SU-DHL-6 (cell line): ENCODE data around the gene LRRK2.

ENCODE experiments used
- H2AFZ ChIP-seq: fragments of 200-600 bp; sonication (generic); 2 replicates; pipeline ENCODE4 v1.6.1; 2014; ENCODE audit warnings: low read depth, mild to moderate bottlenecking, moderate library complexity, mixed read lengths, antibody characterized with exemption, low read length; ENCODE audit not compliant: severe bottlenecking
- H3F3A ChIP-seq: fragments of 200-600 bp; shearing (Covaris generic); 2 replicates; pipeline ENCODE4 v1.6.0; 2016; ENCODE audit warnings: antibody characterized with exemption, mild to moderate bottlenecking; ENCODE audit not compliant: insufficient read depth
- H3K27ac ChIP-seq: fragments of 200-600 bp; sonication (generic); 2 replicates; pipeline ENCODE4 v1.5.1; 2016; ENCODE audit warnings: low read depth, mild to moderate bottlenecking, low read length, moderate library complexity, mixed read lengths
- H3K27me3 ChIP-seq: fragments of 200-600 bp; sonication (generic), shearing (Covaris generic); 2 replicates; pipeline ENCODE4 v1.6.0; 2014; ENCODE audit warnings: mild to moderate bottlenecking, low read length
- H3K36me3 ChIP-seq: fragments of 200-600 bp; sonication (generic); 2 replicates; pipeline ENCODE4 v1.6.1; 2014; ENCODE audit warnings: mild to moderate bottlenecking, low read length, mixed read lengths
- H3K4me2 ChIP-seq: fragments of 300-600, 200-600 bp; shearing (Covaris generic), sonication (generic); 2 replicates; pipeline ENCODE4 v1.6.0; 2014; ENCODE audit warnings: low read length, low read depth, mild to moderate bottlenecking; ENCODE audit not compliant: poor library complexity, severe bottlenecking
- H3K4me3 ChIP-seq: fragments of 200-600 bp; sonication (generic); 2 replicates; pipeline ENCODE4 v1.5.1; 2014; ENCODE audit warnings: antibody characterized with exemption, low read length, mild to moderate bottlenecking, mixed read lengths; ENCODE audit not compliant: insufficient read depth, poor library complexity, severe bottlenecking
- H3K79me2 ChIP-seq: fragments of 200-600 bp; sonication (generic); 2 replicates; pipeline ENCODE4 v1.6.1; 2014; ENCODE audit warnings: mild to moderate bottlenecking, low read length, moderate library complexity; ENCODE audit not compliant: insufficient read depth
- H3K9ac ChIP-seq: fragments of 200-600 bp; sonication (generic); 2 replicates; pipeline ENCODE4 v1.7.0; 2014; ENCODE audit warnings: mild to moderate bottlenecking, low read length
- H3K9me2 ChIP-seq: fragments of 200-600 bp; sonication (generic); replicated peaks from 2 replicates; pipeline ENCODE4 v1.6.1; 2014; ENCODE audit warnings: low read length; ENCODE audit not compliant: insufficient read depth
- H3K9me3 ChIP-seq: fragments of 200-600 bp; sonication (generic); 2 replicates; pipeline ENCODE4 v1.6.1; 2014; ENCODE audit warnings: low read length, mixed read lengths; ENCODE audit not compliant: insufficient read depth
- H4K20me1 ChIP-seq: fragments of 200-600 bp; sonication (generic); 2 replicates; pipeline ENCODE4 v1.6.1; 2014; ENCODE audit warnings: low read depth, mild to moderate bottlenecking, antibody characterized with exemption, low read length, moderate library complexity, mixed read lengths
- EZH2phosphoT487 ChIP-seq: fragments of 200-600 bp; sonication (generic), shearing (Covaris generic); conservative IDR thresholded peaks from 2 replicates; pipeline ENCODE4 v1.6.1; 2018; ENCODE audit warnings: mild to moderate bottlenecking, antibody characterized with exemption, low read length, moderate library complexity, mixed read lengths
- TF ChIP-seq, protein P1 (sequence below): fragments of 200-600 bp; sonication (generic); IDR thresholded peaks from one replicate; pipeline ENCODE4 v1.5.1; 2017; ENCODE audit warnings: antibody characterized with exemption, mild to moderate bottlenecking, low read length, moderate library complexity; ENCODE audit not compliant: insufficient read depth, poor library complexity, severe bottlenecking

LRRK2 gene

DNA sequence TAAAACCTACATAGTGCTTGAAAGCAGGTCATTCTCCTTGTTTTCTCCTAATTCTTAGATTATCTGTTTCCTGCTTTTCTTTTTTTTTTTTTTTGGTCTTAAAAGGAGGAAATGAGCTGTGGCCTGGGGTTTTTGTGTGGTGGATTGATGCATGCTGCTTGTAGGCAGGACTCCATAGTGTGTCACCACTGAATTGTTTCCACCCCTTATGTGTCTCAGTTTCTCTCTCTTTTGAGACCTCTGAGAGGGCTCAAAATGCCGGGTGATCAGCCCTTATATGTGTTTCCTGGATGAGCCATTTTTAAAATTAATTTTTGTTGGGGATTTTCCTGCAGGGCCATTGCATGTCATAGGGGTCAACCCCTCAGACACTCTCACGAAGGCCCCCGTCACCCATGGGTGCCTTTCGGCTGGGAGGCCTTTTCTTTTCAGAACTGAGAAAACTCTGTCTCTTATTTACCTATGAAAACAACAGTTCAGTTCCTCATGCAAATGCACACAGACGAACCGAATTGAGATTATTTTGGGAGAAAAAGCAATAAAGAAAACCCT lies 32.0 kb upstream of the LRRK2 start:
- H3K9me2 ChIP-seq: no peaks in the 10 kb centered on the region
- no peaks in the 10 kb centered on the region for H3K79me2 ChIP-seq
- peak overlapping the region; percentile 31 for H3K9ac ChIP-seq
- H3K9me3 ChIP-seq: peaks cover 9% of the 10 kb centered on the region
- peak overlapping the region; percentile 34 for H3K4me3 ChIP-seq
- TF ChIP-seq, protein P1, sequence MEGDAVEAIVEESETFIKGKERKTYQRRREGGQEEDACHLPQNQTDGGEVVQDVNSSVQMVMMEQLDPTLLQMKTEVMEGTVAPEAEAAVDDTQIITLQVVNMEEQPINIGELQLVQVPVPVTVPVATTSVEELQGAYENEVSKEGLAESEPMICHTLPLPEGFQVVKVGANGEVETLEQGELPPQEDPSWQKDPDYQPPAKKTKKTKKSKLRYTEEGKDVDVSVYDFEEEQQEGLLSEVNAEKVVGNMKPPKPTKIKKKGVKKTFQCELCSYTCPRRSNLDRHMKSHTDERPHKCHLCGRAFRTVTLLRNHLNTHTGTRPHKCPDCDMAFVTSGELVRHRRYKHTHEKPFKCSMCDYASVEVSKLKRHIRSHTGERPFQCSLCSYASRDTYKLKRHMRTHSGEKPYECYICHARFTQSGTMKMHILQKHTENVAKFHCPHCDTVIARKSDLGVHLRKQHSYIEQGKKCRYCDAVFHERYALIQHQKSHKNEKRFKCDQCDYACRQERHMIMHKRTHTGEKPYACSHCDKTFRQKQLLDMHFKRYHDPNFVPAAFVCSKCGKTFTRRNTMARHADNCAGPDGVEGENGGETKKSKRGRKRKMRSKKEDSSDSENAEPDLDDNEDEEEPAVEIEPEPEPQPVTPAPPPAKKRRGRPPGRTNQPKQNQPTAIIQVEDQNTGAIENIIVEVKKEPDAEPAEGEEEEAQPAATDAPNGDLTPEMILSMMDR: no peak
- no peak for TF ChIP-seq EZH2phosphoT487
- H3F3A ChIP-seq: peaks cover 19% of the 10 kb centered on the region
- H4K20me1 ChIP-seq: no peaks in the 10 kb centered on the region
- H3K36me3 ChIP-seq: peaks cover 8% of the 10 kb centered on the region; the same call in 1 of the 2 replicates
- peak overlapping the region; percentile 33 for H2AFZ ChIP-seq
- peak overlapping the region; percentile 95 for H3K4me2 ChIP-seq
- H3K27me3 ChIP-seq: no peaks in the 10 kb centered on the region
- H3K27ac ChIP-seq: peak overlapping the region; percentile 94

DNA sequence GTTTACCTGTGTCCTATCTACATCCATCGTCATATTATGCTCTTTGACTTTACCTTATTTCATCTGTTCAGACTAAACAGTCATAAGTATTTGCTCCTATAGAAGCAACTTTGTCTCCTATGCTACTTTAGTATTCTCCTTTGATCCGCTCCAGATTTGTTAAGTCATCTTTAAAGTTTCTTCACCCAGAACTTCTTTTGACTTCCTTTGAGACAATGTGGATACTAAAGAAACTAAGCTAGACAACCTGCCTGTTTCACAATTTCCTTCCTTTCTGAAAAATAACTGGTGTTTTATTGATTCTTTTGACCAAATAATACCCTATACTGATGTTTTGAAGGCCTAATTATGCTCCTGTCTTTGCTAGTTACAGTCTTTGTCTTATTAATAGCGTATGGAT lies 30.0 kb upstream of the LRRK2 start:
- peaks cover 19% of the 10 kb centered on the region for H3F3A ChIP-seq
- H3K9ac ChIP-seq: no peak overlapping the region
- H3K79me2 ChIP-seq: no peaks in the 10 kb centered on the region
- no peak overlapping the region for H2AFZ ChIP-seq
- H3K9me3 ChIP-seq: peaks cover 6% of the 10 kb centered on the region
- no peak overlapping the region for H3K4me2 ChIP-seq
- H3K27me3 ChIP-seq: no peaks in the 10 kb centered on the region
- no peak overlapping the region for H3K4me3 ChIP-seq
- TF ChIP-seq, protein P1: no peak
- TF ChIP-seq EZH2phosphoT487: no peak
- H3K9me2 ChIP-seq: no peaks in the 10 kb centered on the region
- H4K20me1 ChIP-seq: no peaks in the 10 kb centered on the region
- H3K36me3 ChIP-seq: peaks cover 4% of the 10 kb centered on the region; the same call in 1 of the 2 replicates
- no peak overlapping the region for H3K27ac ChIP-seq

DNA sequence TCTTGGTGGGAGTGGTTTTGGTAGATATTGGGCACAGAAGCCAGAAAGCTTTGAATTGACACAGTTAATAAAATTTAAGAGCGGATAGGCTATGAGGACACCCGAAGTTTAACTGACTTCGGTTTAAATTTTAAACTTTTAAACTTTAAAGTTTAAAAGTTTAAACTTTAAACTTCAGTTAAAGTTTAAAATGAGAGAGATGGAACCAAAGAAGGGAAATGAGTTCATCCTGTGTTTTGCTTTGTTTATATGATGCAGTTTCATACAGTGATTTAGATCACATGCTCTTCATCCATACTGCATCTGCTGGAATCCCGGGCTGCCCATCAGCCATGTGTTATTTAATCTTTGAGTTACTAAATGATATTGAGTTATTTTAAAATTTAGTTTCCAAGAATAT lies 27.2 kb upstream of the LRRK2 start:
- H3K79me2 ChIP-seq: no peaks in the 10 kb centered on the region
- H3K27ac ChIP-seq: no peak overlapping the region
- no peaks in the 10 kb centered on the region for H3K27me3 ChIP-seq
- peaks cover 17% of the 10 kb centered on the region for H3F3A ChIP-seq
- H4K20me1 ChIP-seq: no peaks in the 10 kb centered on the region
- no peak overlapping the region for H2AFZ ChIP-seq
- H3K9me3 ChIP-seq: no peaks in the 10 kb centered on the region
- no peak overlapping the region for H3K9ac ChIP-seq
- no peaks in the 10 kb centered on the region for H3K36me3 ChIP-seq
- no peak overlapping the region for H3K4me3 ChIP-seq
- H3K4me2 ChIP-seq: no peak overlapping the region
- TF ChIP-seq, protein P1: no peak
- no peak for TF ChIP-seq EZH2phosphoT487
- H3K9me2 ChIP-seq: no peaks in the 10 kb centered on the region
